HEK293T (cell line): ENCODE data around the gene BTBD19.
A peak's percentile ranks its signal among the peaks of the same experiment; 100 is the strongest.

Experiments used
- CTCF ChIA-PET: fragments of 350-600 bp; formaldehyde crosslinking; extraction: SDS; loops from one replicate; lab custom pipeline; 2021; ENCODE audit warnings: antibody characterized with exemption, inconsistent platforms; lab: Yijun Ruan, JAX
- POLR2A ChIA-PET: fragments of 350-600 bp; formaldehyde crosslinking; extraction: SDS; loops from one replicate; lab custom pipeline; 2020; ENCODE audit warnings: antibody characterized with exemption, inconsistent platforms; lab: Yijun Ruan, JAX
- DNase-seq: peaks from one replicate; pipeline ENCODE4 v3.0.0; 2012; ENCODE audit warnings: mixed read lengths; ENCODE audit errors: extremely low spot score
- ARNT ChIP-seq: fragments of 450-650 bp; IDR thresholded peaks from 2 replicates; pipeline ENCODE4 v1.6.1; 2017; ENCODE audit warnings: mild to moderate bottlenecking
- BHLHE40 ChIP-seq: fragments of 450-650 bp; IDR thresholded peaks from 2 replicates; pipeline ENCODE4 v1.6.1; 2016; ENCODE audit warnings: mild to moderate bottlenecking, moderate library complexity, borderline replicate concordance
- CTBP1 ChIP-seq: fragments of 450-650 bp; IDR thresholded peaks from 2 replicates; pipeline ENCODE4 v1.6.1; 2016; ENCODE audit warnings: borderline replicate concordance
- ELF4 ChIP-seq: fragments of 450-650 bp; IDR thresholded peaks from 2 replicates; pipeline ENCODE4 v1.6.1; 2017; ENCODE audit warnings: antibody characterized with exemption
- FOXA1 ChIP-seq: fragments of 450-650 bp; IDR thresholded peaks from 2 replicates; pipeline ENCODE4 v1.6.1; 2016; ENCODE audit warnings: mild to moderate bottlenecking
- FOXK2 ChIP-seq: fragments of 450-650 bp; IDR thresholded peaks from 2 replicates; pipeline ENCODE4 v1.6.1; 2016; ENCODE audit warnings: mild to moderate bottlenecking
- FOXM1 ChIP-seq: fragments of 450-650 bp; IDR thresholded peaks from 2 replicates; pipeline ENCODE4 v1.6.1; 2017; ENCODE audit warnings: mild to moderate bottlenecking, borderline replicate concordance
- HDGF ChIP-seq: fragments of 450-650 bp; IDR thresholded peaks from 2 replicates; pipeline ENCODE4 v1.6.1; 2017; ENCODE audit warnings: antibody characterized with exemption, borderline replicate concordance
- L3MBTL2 ChIP-seq: fragments of 450-650 bp; conservative IDR thresholded peaks from 2 replicates; pipeline ENCODE4 v1.6.1; 2016; ENCODE audit warnings: mild to moderate bottlenecking
- LEF1 ChIP-seq: fragments of 450-650 bp; IDR thresholded peaks from 2 replicates; pipeline ENCODE4 v1.6.1; 2017; ENCODE audit warnings: mild to moderate bottlenecking, borderline replicate concordance
- NFRKB ChIP-seq: fragments of 450-650 bp; IDR thresholded peaks from 2 replicates; pipeline ENCODE4 v1.6.1; 2016; ENCODE audit warnings: mild to moderate bottlenecking, moderate library complexity
- SP1 ChIP-seq: fragments of 450-650 bp; IDR thresholded peaks from 2 replicates; pipeline ENCODE4 v1.6.1; 2017
- SUZ12 ChIP-seq: fragments of 450-650 bp; IDR thresholded peaks from 2 replicates; pipeline ENCODE4 v1.6.1; 2016; ENCODE audit warnings: mild to moderate bottlenecking
- TARDBP ChIP-seq: fragments of 450-650 bp; IDR thresholded peaks from 2 replicates; pipeline ENCODE4 v1.6.1; 2016
- ZNF384 ChIP-seq: fragments of 450-650 bp; IDR thresholded peaks from 2 replicates; pipeline ENCODE4 v1.6.1; 2016
- TF ChIP-seq, protein P1 (sequence below): fragments of 450-650 bp; IDR thresholded peaks from 2 replicates; pipeline ENCODE4 v1.6.1; 2016

The BTBD19 gene

DNA sequence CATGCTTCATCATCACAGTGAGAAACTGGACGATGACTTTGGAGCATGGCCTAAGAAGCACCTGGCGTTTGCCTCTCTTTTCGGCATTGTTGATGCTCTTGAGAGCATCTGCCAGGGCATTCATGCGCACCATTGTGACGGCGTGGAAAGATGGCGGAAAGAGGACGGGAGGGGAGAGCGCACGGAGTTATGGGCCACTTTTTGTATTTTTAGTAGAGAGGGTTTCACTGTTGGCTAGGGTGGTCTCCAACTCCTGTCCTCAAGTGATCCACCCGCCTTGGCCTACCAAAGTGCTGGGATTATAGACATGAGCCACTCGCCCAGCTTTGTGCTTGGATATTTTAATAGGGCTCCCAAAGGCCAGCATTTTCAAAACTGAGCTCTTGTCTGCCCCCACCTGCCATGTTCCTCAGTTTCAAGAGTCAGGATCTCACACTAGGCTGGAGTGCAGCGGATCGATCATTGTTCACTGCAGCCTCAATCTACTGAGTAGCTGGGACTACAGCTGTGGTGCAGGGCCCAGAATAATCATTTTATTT, 27.7 kb upstream of the BTBD19 start:
- DNase-seq: no peak
- no peak for TF ChIP-seq NFRKB
- TF ChIP-seq, protein P1, sequence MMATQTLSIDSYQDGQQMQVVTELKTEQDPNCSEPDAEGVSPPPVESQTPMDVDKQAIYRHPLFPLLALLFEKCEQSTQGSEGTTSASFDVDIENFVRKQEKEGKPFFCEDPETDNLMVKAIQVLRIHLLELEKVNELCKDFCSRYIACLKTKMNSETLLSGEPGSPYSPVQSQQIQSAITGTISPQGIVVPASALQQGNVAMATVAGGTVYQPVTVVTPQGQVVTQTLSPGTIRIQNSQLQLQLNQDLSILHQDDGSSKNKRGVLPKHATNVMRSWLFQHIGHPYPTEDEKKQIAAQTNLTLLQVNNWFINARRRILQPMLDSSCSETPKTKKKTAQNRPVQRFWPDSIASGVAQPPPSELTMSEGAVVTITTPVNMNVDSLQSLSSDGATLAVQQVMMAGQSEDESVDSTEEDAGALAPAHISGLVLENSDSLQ: no peak
- TF ChIP-seq ELF4: 0 out of 2 replicates have a peak, but pooled peaks have one; percentile 12
- no peak for TF ChIP-seq LEF1
- no peak for TF ChIP-seq TARDBP
- no peak for TF ChIP-seq FOXK2
- ChIA-PET CTCF (interaction anchor here (0.6 to 1.0 kb wide), 4 partner anchors 9 to 54 kb away, joined by 3 read pairs; no protein-coding TSS in a partner anchor), POLR2A (interaction anchor here (1.0 to 5.4 kb wide), 14 partner anchors 9 to 231 kb away, joined by 3 to 20 read pairs (median 6); partner anchors contain the start of genes DYNLT4, HECTD3, PLK3 and RNU5D-1)

DNA sequence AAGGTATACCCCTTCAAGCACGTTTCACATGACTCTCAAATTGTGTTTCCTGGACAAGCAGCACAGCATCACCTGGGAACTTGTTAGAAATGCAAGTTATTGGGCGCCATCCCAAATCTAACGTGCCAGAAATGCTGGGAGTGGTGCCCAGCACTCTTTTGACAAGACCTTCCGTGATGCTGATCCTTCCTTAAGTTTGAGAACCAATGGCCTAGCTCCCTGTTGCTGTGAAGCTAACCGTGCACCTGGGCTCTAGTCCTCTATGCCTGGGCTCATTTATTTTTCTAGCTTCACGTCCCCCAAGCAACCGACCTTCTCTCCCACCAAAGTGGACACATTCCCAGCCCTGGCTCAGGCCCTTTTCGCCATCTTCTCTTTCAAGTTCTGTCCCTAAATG, 24.6 kb upstream of the BTBD19 start:
- CTCF ChIA-PET: no interaction called here

DNA sequence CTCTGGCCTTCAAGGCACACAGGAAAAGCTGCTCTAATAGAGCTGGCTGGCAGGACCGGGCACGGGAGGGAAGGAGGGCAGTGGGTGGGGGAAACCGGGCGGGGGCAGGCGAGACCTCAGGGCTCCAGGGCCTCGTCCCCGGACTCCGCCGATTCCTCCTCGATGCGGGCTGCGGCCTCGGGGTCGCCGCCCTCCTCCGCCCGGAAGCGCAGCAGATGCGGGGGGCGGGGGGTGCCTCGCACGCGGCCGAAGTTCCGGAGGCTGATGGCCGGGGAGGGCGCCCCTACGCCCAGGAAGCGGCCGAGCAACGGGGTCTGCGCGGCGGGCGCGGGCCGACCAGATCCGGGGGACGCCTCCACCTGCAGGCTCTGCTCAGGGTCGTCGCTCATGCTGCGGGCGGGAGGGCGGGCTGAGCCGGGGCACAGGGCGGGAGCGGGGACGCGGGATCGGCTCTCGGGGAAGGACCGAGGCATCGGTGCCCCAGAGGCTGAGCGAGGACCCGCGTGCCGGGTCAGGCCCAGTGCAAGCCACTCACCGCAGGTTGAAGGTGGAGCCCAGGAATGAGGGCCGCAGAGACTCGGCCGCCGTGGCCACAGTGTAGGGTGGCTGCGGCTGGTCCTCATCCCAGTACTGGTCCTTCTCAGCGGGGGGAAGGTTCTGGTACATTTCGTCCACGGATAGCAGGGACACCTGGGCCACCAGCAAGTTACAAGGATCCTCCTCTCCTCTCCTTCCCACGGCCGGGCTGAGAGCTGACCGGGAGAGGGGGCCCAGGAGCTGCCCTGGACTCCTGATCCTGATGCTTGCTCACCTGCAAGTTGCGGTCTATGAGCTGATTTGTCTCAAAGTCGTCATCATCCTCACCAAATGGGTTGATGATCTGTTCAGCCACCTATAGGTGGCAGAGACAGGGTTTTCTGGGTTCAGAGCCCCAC, 24.0 kb upstream of the BTBD19 start:
- ChIA-PET CTCF (no interaction called here), POLR2A (interaction anchor here (1.1 to 6.3 kb wide), 5 partner anchors 9 to 227 kb away, joined by 3 to 52 read pairs (median 7); partner anchors contain the start of genes EIF2B3, HECTD3, RPS8 and UROD)
- DNase-seq: no peak
- TF ChIP-seq LEF1 (no peak), SUZ12 (no peak), ELF4 (no peak), FOXA1 (no peak), FOXM1 (no peak), SP1 (no peak), ZNF384 (no peak), FOXK2 (no peak), ARNT (no peak), BHLHE40 (no peak), TARDBP (no peak), CTBP1 (no peak), L3MBTL2 (no peak), NFRKB (no peak), HDGF (no peak)
- TF ChIP-seq, protein P1: no peak

More for the DNA sequence above, 24.6 kb upstream of the BTBD19 start:
- POLR2A ChIA-PET: interaction anchor here (1.3 to 6.3 kb wide), 5 partner anchors 8 to 228 kb away, joined by 3 to 52 read pairs (median 7); partner anchors contain the start of genes HECTD3, RNU5D-1, RPS8 and UROD
- no peak for DNase-seq
- TF ChIP-seq NFRKB (no peak), BHLHE40 (no peak), FOXA1 (no peak), SP1 (no peak), SUZ12 (no peak), FOXK2 (no peak), ARNT (no peak), CTBP1 (no peak), ZNF384 (no peak)
- TF ChIP-seq, protein P1: no peak

DNA sequence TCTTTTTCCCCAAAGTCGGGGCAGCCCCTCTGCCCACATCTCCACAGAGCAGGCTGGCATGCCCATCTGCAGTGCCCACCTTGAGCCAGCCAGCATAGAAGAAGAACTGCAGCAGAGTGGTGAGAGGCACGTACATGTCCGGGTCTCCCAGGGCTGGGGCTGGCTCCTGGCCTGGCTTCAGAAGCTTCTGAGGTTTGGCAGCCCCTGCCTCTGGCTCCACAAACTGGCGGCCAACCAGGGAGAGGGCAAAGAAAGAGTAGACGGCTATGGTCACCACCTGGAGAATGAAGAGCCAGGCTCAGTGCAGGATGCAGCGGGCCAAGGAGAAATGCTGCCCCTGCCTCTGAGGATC, 23.3 kb upstream of the BTBD19 start:
- TF ChIP-seq NFRKB (no peak), FOXM1 (no peak), TARDBP (no peak)
- ChIA-PET POLR2A (interaction anchor here (1.1 to 6.3 kb wide), 6 partner anchors 8 to 227 kb away, joined by 3 to 52 read pairs (median 6); partner anchors contain the start of genes EIF2B3, HECTD3, RPS8 and UROD), CTCF (interaction anchor here (0.9 kb wide), 1 partner anchor 24 kb away, joined by 3 read pairs; the partner anchor contains the start of gene BTBD19)
- DNase-seq: no peak

DNA sequence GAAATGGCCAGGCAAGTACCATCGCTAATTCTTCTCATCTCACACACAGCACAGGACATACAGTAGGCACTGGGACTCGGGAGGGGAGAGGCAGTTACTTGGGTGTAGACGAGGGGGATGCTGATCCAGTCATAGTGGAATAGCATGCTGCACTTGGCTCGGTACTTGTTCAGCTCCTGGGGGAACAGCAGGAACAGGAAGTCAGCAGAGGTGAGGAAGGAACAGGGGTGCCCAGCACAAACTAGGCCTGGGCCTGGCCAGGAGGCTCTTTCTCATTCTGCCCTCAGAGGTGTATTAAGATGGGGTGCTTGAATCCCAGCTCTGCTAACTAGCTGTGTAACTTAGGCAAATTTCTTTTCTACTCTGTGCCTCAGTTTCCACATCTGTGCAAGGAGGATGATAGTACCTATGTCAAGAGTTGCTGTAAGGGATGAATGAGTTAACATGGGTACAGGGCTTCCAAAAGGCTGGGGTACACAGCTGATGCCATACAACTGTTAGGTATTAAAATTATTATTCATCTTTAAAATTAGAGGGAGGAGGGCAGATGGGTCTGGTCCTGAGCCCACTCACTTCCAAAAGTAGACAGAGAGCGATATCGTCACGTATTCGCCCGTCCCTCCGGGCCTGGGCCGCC, 22.7 kb upstream of the BTBD19 start:
- no peak for TF ChIP-seq SUZ12
- no peak for TF ChIP-seq FOXK2
- no peak for TF ChIP-seq ELF4
- TF ChIP-seq LEF1: no peak
- TF ChIP-seq CTBP1: no peak
- no peak for TF ChIP-seq TARDBP
- no peak for TF ChIP-seq L3MBTL2
- TF ChIP-seq HDGF: no peak
- TF ChIP-seq ARNT: no peak
- CTCF ChIA-PET: interaction anchor here (0.9 to 1.4 kb wide), 2 partner anchors 23 to 55 kb away, joined by 3 read pairs; partner anchors contain the start of genes BTBD19 and RNU5D-1
- POLR2A ChIA-PET: interaction anchor here (0.8 to 6.3 kb wide), 9 partner anchors 8 to 233 kb away, joined by 3 to 52 read pairs (median 5); partner anchors contain the start of genes EIF2B3, HECTD3, PLK3 and RPS8
- DNase-seq: no peak
